Mesothelial cell of epicardium (in vitro differentiated cells): Measurements from ENCODE around the gene APOBEC2. TPM values are rescaled to one million over a fixed set of nuclear protein-coding genes. Genes with fewer than 3 reads are reported as not detected.

Experiments used
- DNase-seq, 2 experiments: peaks; one replicate each; pipeline ENCODE4 v3.0.0; 2021; ENCODE audit warnings: low spot score in 2 of 2; ENCODE audit not compliant: unreplicated experiment in 2 of 2
- H3K27ac Mint-ChIP-seq: 2 replicates; pipeline ENCODE4 v1.8.0; 2021; ENCODE audit warnings: mixed read lengths
- H3K27me3 Mint-ChIP-seq: 2 replicates; pipeline ENCODE4 v1.8.0; 2021; ENCODE audit warnings: low read depth, mixed read lengths
- H3K36me3 Mint-ChIP-seq: 2 replicates; pipeline ENCODE4 v1.8.0; 2021; ENCODE audit warnings: mixed read lengths
- H3K4me1 Mint-ChIP-seq: 2 replicates; pipeline ENCODE4 v1.8.0; 2021; ENCODE audit warnings: mixed read lengths
- H3K4me3 Mint-ChIP-seq: 2 replicates; pipeline ENCODE4 v1.8.0; 2021; ENCODE audit warnings: mild to moderate bottlenecking, moderate library complexity, mixed read lengths
- H3K9me3 Mint-ChIP-seq: 2 replicates; pipeline ENCODE4 v1.8.0; 2021; ENCODE audit warnings: mixed read lengths
- CTCF ChIP-seq: fragments of 200-600 bp; sonication (generic); IDR thresholded peaks from one replicate; pipeline ENCODE4 v1.5.0; 2021; ENCODE audit warnings: antibody characterized with exemption; ENCODE audit not compliant: unreplicated experiment
- total RNA-seq: library from RNA; stranded (reverse); gene quantifications from 3 replicates; pipeline ENCODE4 v1.2.1, GENCODE V29; 2021

APOBEC2 gene
- total RNA-seq, 1 donor from 2014 or later = 0.51 TPM

- no peak overlapping the region for H3K4me3 Mint-ChIP-seq
- H3K9me3 Mint-ChIP-seq = no peaks in the 10 kb centered on the region
- H3K27ac Mint-ChIP-seq = peak overlapping the region; percentile 31
- H3K4me1 Mint-ChIP-seq = no peaks in the 10 kb centered on the region
- DNase-seq = no peak
- no peaks in the 10 kb centered on the region for H3K27me3 Mint-ChIP-seq
- TF ChIP-seq CTCF = no peak
- H3K36me3 Mint-ChIP-seq = peaks cover 47% of the 10 kb centered on the region
Measured at GRCh38 chr6:41090841-41091761, 38.1 kb downstream of the APOBEC2 start.

- Mint-ChIP-seq H3K27ac (no peak overlapping the region), H3K27me3 (no peaks in the 10 kb centered on the region), H3K4me1 (peaks cover 9% of the 10 kb centered on the region), H3K9me3 (no peaks in the 10 kb centered on the region), H3K36me3 (peaks cover 51% of the 10 kb centered on the region), H3K4me3 (no peak overlapping the region)
- TF ChIP-seq CTCF = peak; percentile 20
- no peak for DNase-seq
Measured at GRCh38 chr6:41092421-41093140, 39.6 kb downstream of the APOBEC2 start.

- Mint-ChIP-seq H3K9me3 (no peaks in the 10 kb centered on the region), H3K27ac (no peak overlapping the region), H3K36me3 (peaks cover 53% of the 10 kb centered on the region), H3K4me1 (peaks cover 15% of the 10 kb centered on the region), H3K27me3 (no peaks in the 10 kb centered on the region), H3K4me3 (no peak overlapping the region)
- TF ChIP-seq CTCF = no peak
- no peak for DNase-seq
Measured at GRCh38 chr6:41093729-41094128, 40.7 kb downstream of the APOBEC2 start.

- H3K4me1 Mint-ChIP-seq = peaks cover 15% of the 10 kb centered on the region
- H3K9me3 Mint-ChIP-seq = no peaks in the 10 kb centered on the region
- no peak for DNase-seq
- no peak for TF ChIP-seq CTCF
- peak overlapping the region; percentile 73 for H3K27ac Mint-ChIP-seq
- H3K36me3 Mint-ChIP-seq = peaks cover 61% of the 10 kb centered on the region
- no peaks in the 10 kb centered on the region for H3K27me3 Mint-ChIP-seq
- no peak overlapping the region for H3K4me3 Mint-ChIP-seq
Measured at GRCh38 chr6:41097467-41098090, 44.6 kb downstream of the APOBEC2 start.

GRCh38 chr6:41098366-41098765, 45.4 kb downstream of the APOBEC2 start:
- Mint-ChIP-seq H3K4me3 (no peak overlapping the region), H3K27me3 (no peaks in the 10 kb centered on the region), H3K27ac (peak overlapping the region; percentile 73), H3K4me1 (peaks cover 15% of the 10 kb centered on the region), H3K9me3 (no peaks in the 10 kb centered on the region), H3K36me3 (peaks cover 56% of the 10 kb centered on the region)
- TF ChIP-seq CTCF = no peak
- no peak for DNase-seq
